Stimulated activated effector memory CD8-positive, alpha-beta T cell treated with anti-CD3 and anti-CD28 coated beads, Interleukin-12 subunit alpha, Interleukin-12 subunit beta, amount 100 ng/mL, for 72 hours (primary cell): ENCODE data around the gene ARID5B.

ENCODE experiments used
- ATAC-seq: fragments of 150-1000 bp; cut with Tn5 transposase; 2 replicates; pipeline ENCODE4 v1.10.0; 2021
- DNase-seq, 2 donors: peaks; one replicate each; pipeline ENCODE4 v3.0.0; 2021 to 2022; ENCODE audit warnings: low spot score in 2 of 2
- H3K27ac Mint-ChIP-seq: one replicate; pipeline ENCODE4 v1.8.0; 2022; ENCODE audit warnings: mild to moderate bottlenecking, mixed read lengths
- H3K36me3 Mint-ChIP-seq: one replicate; pipeline ENCODE4 v1.8.0; 2022; ENCODE audit warnings: mild to moderate bottlenecking, mixed read lengths
- H3K4me1 Mint-ChIP-seq: one replicate; pipeline ENCODE4 v1.8.0; 2022; ENCODE audit warnings: mixed read lengths
- H3K4me3 Mint-ChIP-seq: one replicate; pipeline ENCODE4 v1.8.0; 2022; ENCODE audit warnings: mild to moderate bottlenecking, mixed read lengths
- H3K9me3 Mint-ChIP-seq: one replicate; pipeline ENCODE4 v1.8.0; 2022; ENCODE audit warnings: mixed read lengths

ARID5B gene

GRCh38 chr10:62005281-62005680, 103.8 kb downstream of the ARID5B start:
- Mint-ChIP-seq H3K36me3 (peaks cover 60% of the 10 kb centered on the region), H3K27ac (peak overlapping the region; percentile 49), H3K4me3 (no peak overlapping the region)

GRCh38 chr10:62005687-62006086, 104.2 kb downstream of the ARID5B start:
- Mint-ChIP-seq H3K4me3 (no peak overlapping the region), H3K27ac (no peak overlapping the region), H3K4me1 (peaks cover 42% of the 10 kb centered on the region), H3K36me3 (peaks cover 59% of the 10 kb centered on the region), H3K9me3 (peaks cover under 1% of the 10 kb centered on the region)
- DNase-seq (no peak), ATAC-seq (no peak)

More at GRCh38 chr10:62005281-62005680, 103.8 kb downstream of the ARID5B start:
- ATAC-seq, result no peak
- H3K9me3 Mint-ChIP-seq, result peaks cover 3% of the 10 kb centered on the region
- H3K4me1 Mint-ChIP-seq, result peaks cover 46% of the 10 kb centered on the region
- DNase-seq, result no peak

- DNase-seq (no peak), ATAC-seq (no peak)
- Mint-ChIP-seq H3K36me3 (peaks cover 54% of the 10 kb centered on the region), H3K4me1 (peaks cover 27% of the 10 kb centered on the region), H3K27ac (no peak overlapping the region), H3K9me3 (no peaks in the 10 kb centered on the region), H3K4me3 (no peak overlapping the region)
These were observed 105.6 kb downstream of the ARID5B start for GRCh38 chr10:62007145-62007544.

GRCh38 chr10:62008196-62008595, 106.7 kb downstream of the ARID5B start:
- no peak overlapping the region for H3K4me3 Mint-ChIP-seq
- H3K36me3 Mint-ChIP-seq, result peaks cover 55% of the 10 kb centered on the region
- DNase-seq (no peak), ATAC-seq (no peak)
- peaks cover 27% of the 10 kb centered on the region for H3K4me1 Mint-ChIP-seq
- H3K27ac Mint-ChIP-seq, result peak overlapping the region; percentile 17
- no peaks in the 10 kb centered on the region for H3K9me3 Mint-ChIP-seq

GRCh38 chr10:62008946-62009345, 107.4 kb downstream of the ARID5B start:
- Mint-ChIP-seq H3K9me3 (no peaks in the 10 kb centered on the region), H3K4me1 (peaks cover 28% of the 10 kb centered on the region), H3K36me3 (peaks cover 60% of the 10 kb centered on the region), H3K27ac (peak overlapping the region; percentile 57), H3K4me3 (no peak overlapping the region)
- ATAC-seq, result no peak
- DNase-seq, result no peak

- no peak overlapping the region for H3K4me3 Mint-ChIP-seq
- peaks cover 21% of the 10 kb centered on the region for H3K4me1 Mint-ChIP-seq
- peaks cover 60% of the 10 kb centered on the region for H3K36me3 Mint-ChIP-seq
- H3K27ac Mint-ChIP-seq, result no peak overlapping the region
- DNase-seq (no peak), ATAC-seq (no peak)
- no peaks in the 10 kb centered on the region for H3K9me3 Mint-ChIP-seq
These were observed 108.9 kb downstream of the ARID5B start for GRCh38 chr10:62010366-62010765.

- Mint-ChIP-seq H3K27ac (peak overlapping the region; percentile 34), H3K36me3 (peaks cover 48% of the 10 kb centered on the region), H3K4me3 (no peak overlapping the region), H3K9me3 (no peaks in the 10 kb centered on the region), H3K4me1 (peaks cover 21% of the 10 kb centered on the region)
- DNase-seq (no peak), ATAC-seq (no peak)
These were observed 110.1 kb downstream of the ARID5B start for GRCh38 chr10:62011558-62011957.

- Mint-ChIP-seq H3K9me3 (no peaks in the 10 kb centered on the region), H3K4me1 (peaks cover 21% of the 10 kb centered on the region), H3K36me3 (peaks cover 45% of the 10 kb centered on the region), H3K4me3 (no peak overlapping the region), H3K27ac (no peak overlapping the region)
- ATAC-seq, result no peak
- no peak for DNase-seq
These were observed 110.8 kb downstream of the ARID5B start for GRCh38 chr10:62012318-62012717.

- no peak for DNase-seq
- Mint-ChIP-seq H3K27ac (no peak overlapping the region), H3K9me3 (no peaks in the 10 kb centered on the region), H3K4me3 (no peak overlapping the region), H3K36me3 (peaks cover 47% of the 10 kb centered on the region), H3K4me1 (peaks cover 20% of the 10 kb centered on the region)
- ATAC-seq, result no peak
These were observed 113.0 kb downstream of the ARID5B start for GRCh38 chr10:62014510-62014909.

- no peaks in the 10 kb centered on the region for H3K9me3 Mint-ChIP-seq
These were observed 114.5 kb downstream of the ARID5B start for GRCh38 chr10:62015994-62016393.

GRCh38 chr10:62016623-62017490, 115.4 kb downstream of the ARID5B start:
- Mint-ChIP-seq H3K9me3 (no peaks in the 10 kb centered on the region), H3K4me1 (peaks cover 36% of the 10 kb centered on the region), H3K27ac (peak overlapping the region; percentile 52), H3K36me3 (peaks cover 34% of the 10 kb centered on the region), H3K4me3 (no peak overlapping the region)
- no peak for ATAC-seq
- DNase-seq, result no peak

More at GRCh38 chr10:62015994-62016393, 114.5 kb downstream of the ARID5B start:
- H3K4me3 Mint-ChIP-seq, result no peak overlapping the region
- peaks cover 31% of the 10 kb centered on the region for H3K4me1 Mint-ChIP-seq
- H3K36me3 Mint-ChIP-seq, result peaks cover 41% of the 10 kb centered on the region
- H3K27ac Mint-ChIP-seq, result peak overlapping the region; percentile 52
- DNase-seq (no peak), ATAC-seq (no peak)

- no peak for ATAC-seq
- Mint-ChIP-seq H3K4me3 (no peak overlapping the region), H3K36me3 (peaks cover 28% of the 10 kb centered on the region), H3K9me3 (no peaks in the 10 kb centered on the region), H3K4me1 (peaks cover 41% of the 10 kb centered on the region), H3K27ac (no peak overlapping the region)
- no peak for DNase-seq
These were observed 116.0 kb downstream of the ARID5B start for GRCh38 chr10:62017491-62017870.

GRCh38 chr10:62018131-62018911, 116.8 kb downstream of the ARID5B start:
- peaks cover 26% of the 10 kb centered on the region for H3K36me3 Mint-ChIP-seq

GRCh38 chr10:62019013-62019684, 117.7 kb downstream of the ARID5B start:
- Mint-ChIP-seq H3K4me3 (peak overlapping the region; percentile 39), H3K27ac (peak overlapping the region; percentile 76), H3K4me1 (peaks cover 51% of the 10 kb centered on the region), H3K36me3 (peaks cover 19% of the 10 kb centered on the region), H3K9me3 (peaks cover 3% of the 10 kb centered on the region)
- ATAC-seq (no peak), DNase-seq (no peak)

More at GRCh38 chr10:62018131-62018911, 116.8 kb downstream of the ARID5B start:
- H3K9me3 Mint-ChIP-seq, result peaks cover 1% of the 10 kb centered on the region
- H3K4me1 Mint-ChIP-seq, result peaks cover 50% of the 10 kb centered on the region
- H3K4me3 Mint-ChIP-seq, result no peak overlapping the region
- ATAC-seq, result no peak
- DNase-seq, result no peak
- peak overlapping the region; percentile 76 for H3K27ac Mint-ChIP-seq

- peaks cover 48% of the 10 kb centered on the region for H3K4me1 Mint-ChIP-seq
These were observed 118.3 kb downstream of the ARID5B start for GRCh38 chr10:62019685-62020359.

More at GRCh38 chr10:62019685-62020359, 118.3 kb downstream of the ARID5B start:
- H3K9me3 Mint-ChIP-seq, result peaks cover 3% of the 10 kb centered on the region
- peak overlapping the region; percentile 39 for H3K4me3 Mint-ChIP-seq
- no peak for DNase-seq
- H3K36me3 Mint-ChIP-seq, result peaks cover 14% of the 10 kb centered on the region
- ATAC-seq, result peak; percentile 58
- H3K27ac Mint-ChIP-seq, result peak overlapping the region; percentile 76
